ENCODE data around the gene ZKSCAN8. TPM values are rescaled to one million over a fixed set of nuclear protein-coding genes. Genes with fewer than 3 reads are reported as not detected.

Gene ZKSCAN8
- total and polyA plus RNA-seq, 2 experiments from 2014 or later, result 4.1 to 21.2 TPM

DNA sequence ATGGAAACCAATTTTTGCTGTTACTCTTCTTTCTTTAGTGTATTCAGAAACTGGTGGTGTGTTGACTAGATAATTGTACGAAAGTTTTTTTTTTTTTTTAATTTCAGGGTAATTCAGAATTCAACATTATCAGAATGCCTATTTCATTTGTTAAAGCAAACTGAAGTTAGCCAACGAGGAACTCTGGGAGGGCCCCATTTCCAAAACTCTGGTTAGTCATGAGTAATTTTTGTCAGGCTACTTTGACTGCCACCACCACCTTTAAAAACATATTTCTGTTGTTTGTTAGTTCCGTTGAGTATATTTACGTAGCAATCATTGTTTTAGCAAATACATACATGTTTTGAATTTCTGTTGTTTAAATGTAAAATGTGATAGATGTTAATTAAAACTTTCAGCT lies 763 bp downstream of the ZKSCAN8 start:
- WGBS (ENCODE audit: low lambda C conversion rate, missing lambda C conversion rate), result 12% methylated on average over 4 of the region's 4 CpGs
- Histone ChIP-seq H3K9me2 (replicated peaks; ENCODE audit: insufficient read depth) (no peaks in the 10 kb centered on the region), H3K79me2 (peaks cover 61% of the 10 kb centered on the region), H3K4me1 (ENCODE audit: insufficient read depth) (peaks cover 18% of the 10 kb centered on the region), H3K4me3 (peak overlapping the region; percentile 79), H4K20me1 (ENCODE audit: insufficient read depth, poor library complexity, severe bottlenecking) (peaks cover 5% of the 10 kb centered on the region), H3K27me3 (no peaks in the 10 kb centered on the region), H3K36me3 (replicated peaks; ENCODE audit: insufficient read depth, low read depth) (no peaks in the 10 kb centered on the region), H3K9me3 (ENCODE audit: low read depth) (no peaks in the 10 kb centered on the region), H3K4me2 (peak overlapping the region; percentile 90), H3K27ac (peak overlapping the region; percentile 86), H2AFZ (peak overlapping the region; percentile 98)
- TF ChIP-seq, protein P1, sequence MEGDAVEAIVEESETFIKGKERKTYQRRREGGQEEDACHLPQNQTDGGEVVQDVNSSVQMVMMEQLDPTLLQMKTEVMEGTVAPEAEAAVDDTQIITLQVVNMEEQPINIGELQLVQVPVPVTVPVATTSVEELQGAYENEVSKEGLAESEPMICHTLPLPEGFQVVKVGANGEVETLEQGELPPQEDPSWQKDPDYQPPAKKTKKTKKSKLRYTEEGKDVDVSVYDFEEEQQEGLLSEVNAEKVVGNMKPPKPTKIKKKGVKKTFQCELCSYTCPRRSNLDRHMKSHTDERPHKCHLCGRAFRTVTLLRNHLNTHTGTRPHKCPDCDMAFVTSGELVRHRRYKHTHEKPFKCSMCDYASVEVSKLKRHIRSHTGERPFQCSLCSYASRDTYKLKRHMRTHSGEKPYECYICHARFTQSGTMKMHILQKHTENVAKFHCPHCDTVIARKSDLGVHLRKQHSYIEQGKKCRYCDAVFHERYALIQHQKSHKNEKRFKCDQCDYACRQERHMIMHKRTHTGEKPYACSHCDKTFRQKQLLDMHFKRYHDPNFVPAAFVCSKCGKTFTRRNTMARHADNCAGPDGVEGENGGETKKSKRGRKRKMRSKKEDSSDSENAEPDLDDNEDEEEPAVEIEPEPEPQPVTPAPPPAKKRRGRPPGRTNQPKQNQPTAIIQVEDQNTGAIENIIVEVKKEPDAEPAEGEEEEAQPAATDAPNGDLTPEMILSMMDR (IDR thresholded peaks at IDR 0.05; ENCODE audit: poor library complexity), result no peak
- TF ChIP-seq EZH2phosphoT487 (IDR thresholded peaks at IDR 0.05; ENCODE audit: low read depth, severe bottlenecking, unreplicated experiment) (no peak), EZH2 (IDR thresholded peaks at IDR 0.05; ENCODE audit: borderline replicate concordance) (no peak)
- no peak for DNase-seq (ENCODE audit: low spot score)

DNA sequence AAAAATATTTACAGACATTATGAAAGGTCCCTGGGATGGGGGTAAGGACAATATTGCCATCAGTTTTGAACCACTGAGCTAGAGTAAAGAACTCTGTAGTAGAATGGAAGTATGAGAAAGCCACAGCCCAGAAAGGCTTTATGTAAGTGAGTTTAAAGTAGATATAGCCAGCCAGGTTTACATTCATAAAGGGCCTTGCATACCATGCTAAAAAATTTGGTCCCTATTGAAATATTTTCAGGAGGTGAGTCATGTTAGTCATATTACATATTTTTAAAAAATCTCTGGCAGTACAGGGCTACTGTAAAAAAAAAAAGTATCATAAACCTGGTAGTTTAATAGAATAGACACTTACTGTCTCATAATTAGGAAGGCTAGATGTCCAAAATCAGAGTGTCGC lies 3.5 kb downstream of the ZKSCAN8 start:
- no peaks in the 10 kb centered on the region for H3K36me3 ChIP-seq (replicated peaks; ENCODE audit: insufficient read depth, low read depth)
- no peaks in the 10 kb centered on the region for H3K9me3 ChIP-seq (ENCODE audit: low read depth)
- peaks cover 54% of the 10 kb centered on the region for H3K79me2 ChIP-seq
- H3K4me3 ChIP-seq, result no peak overlapping the region
- H3K9me2 ChIP-seq (replicated peaks; ENCODE audit: insufficient read depth), result no peaks in the 10 kb centered on the region
- no peak for DNase-seq (ENCODE audit: low spot score)
- peaks cover 5% of the 10 kb centered on the region for H4K20me1 ChIP-seq (ENCODE audit: insufficient read depth, poor library complexity, severe bottlenecking)
- no peak overlapping the region for H3K27ac ChIP-seq
- 96% methylated on average over 1 of the region's 1 CpG for WGBS (ENCODE audit: low lambda C conversion rate, missing lambda C conversion rate)
- no peak overlapping the region for H3K4me2 ChIP-seq
- H3K4me1 ChIP-seq (ENCODE audit: insufficient read depth), result peaks cover 10% of the 10 kb centered on the region
- no peaks in the 10 kb centered on the region for H3K27me3 ChIP-seq
- no peak overlapping the region for H2AFZ ChIP-seq
- TF ChIP-seq, protein P1 (IDR thresholded peaks at IDR 0.05; ENCODE audit: poor library complexity), result no peak
- TF ChIP-seq EZH2 (IDR thresholded peaks at IDR 0.05; ENCODE audit: borderline replicate concordance) (no peak), EZH2phosphoT487 (IDR thresholded peaks at IDR 0.05; ENCODE audit: low read depth, severe bottlenecking, unreplicated experiment) (no peak)

- no peak overlapping the region for H3K4me3 ChIP-seq
- H3K4me1 ChIP-seq (ENCODE audit: insufficient read depth), result no peaks in the 10 kb centered on the region
- H3K9me3 ChIP-seq (ENCODE audit: low read depth), result no peaks in the 10 kb centered on the region
- H4K20me1 ChIP-seq (ENCODE audit: insufficient read depth, poor library complexity, severe bottlenecking), result no peaks in the 10 kb centered on the region
- no peak overlapping the region for H3K27ac ChIP-seq
- peaks cover 28% of the 10 kb centered on the region for H3K36me3 ChIP-seq (replicated peaks; ENCODE audit: insufficient read depth, low read depth)
- DNase-seq (ENCODE audit: low spot score), result no peak
- H3K27me3 ChIP-seq, result no peaks in the 10 kb centered on the region
- H3K4me2 ChIP-seq, result no peak overlapping the region
- H3K9me2 ChIP-seq (replicated peaks; ENCODE audit: insufficient read depth), result no peaks in the 10 kb centered on the region
- 95% methylated on average over 2 of the region's 2 CpGs for WGBS (ENCODE audit: low lambda C conversion rate, missing lambda C conversion rate)
- H2AFZ ChIP-seq, result no peak overlapping the region
- TF ChIP-seq, protein P1 (IDR thresholded peaks at IDR 0.05; ENCODE audit: poor library complexity), result no peak
- TF ChIP-seq EZH2 (IDR thresholded peaks at IDR 0.05; ENCODE audit: borderline replicate concordance), result no peak
- no peak for TF ChIP-seq EZH2phosphoT487 (IDR thresholded peaks at IDR 0.05; ENCODE audit: low read depth, severe bottlenecking, unreplicated experiment)
- H3K79me2 ChIP-seq, result peaks cover 3% of the 10 kb centered on the region
These were observed 10.8 kb downstream of the ZKSCAN8 start for GRCh38 chr6:28152531-28152930.

DNA sequence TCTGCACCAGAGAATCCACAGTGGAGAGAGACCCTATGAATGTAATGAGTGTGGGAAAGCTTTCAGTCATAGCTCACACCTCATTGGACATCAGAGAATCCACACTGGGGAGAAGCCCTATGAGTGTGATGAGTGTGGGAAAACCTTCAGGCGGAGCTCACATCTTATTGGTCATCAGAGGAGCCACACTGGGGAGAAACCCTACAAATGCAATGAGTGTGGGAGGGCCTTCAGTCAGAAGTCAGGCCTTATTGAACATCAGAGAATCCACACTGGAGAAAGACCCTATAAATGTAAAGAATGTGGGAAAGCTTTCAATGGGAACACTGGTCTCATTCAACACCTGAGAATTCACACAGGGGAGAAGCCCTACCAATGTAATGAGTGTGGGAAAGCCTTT lies 11.9 kb downstream of the ZKSCAN8 start:
- no peak overlapping the region for H3K4me2 ChIP-seq
- no peak overlapping the region for H3K27ac ChIP-seq
- TF ChIP-seq, protein P1 (IDR thresholded peaks at IDR 0.05; ENCODE audit: poor library complexity), result no peak
- TF ChIP-seq EZH2 (IDR thresholded peaks at IDR 0.05; ENCODE audit: borderline replicate concordance) (no peak), EZH2phosphoT487 (IDR thresholded peaks at IDR 0.05; ENCODE audit: low read depth, severe bottlenecking, unreplicated experiment) (no peak)
- H3K27me3 ChIP-seq, result no peaks in the 10 kb centered on the region
- peaks cover 28% of the 10 kb centered on the region for H3K36me3 ChIP-seq (replicated peaks; ENCODE audit: insufficient read depth, low read depth)
- H3K79me2 ChIP-seq, result peaks cover 2% of the 10 kb centered on the region
- no peaks in the 10 kb centered on the region for H4K20me1 ChIP-seq (ENCODE audit: insufficient read depth, poor library complexity, severe bottlenecking)
- DNase-seq (ENCODE audit: low spot score), result no peak
- no peaks in the 10 kb centered on the region for H3K9me3 ChIP-seq (ENCODE audit: low read depth)
- no peak overlapping the region for H2AFZ ChIP-seq
- H3K9me2 ChIP-seq (replicated peaks; ENCODE audit: insufficient read depth), result no peaks in the 10 kb centered on the region
- 97% methylated on average over 1 of the region's 1 CpG for WGBS (ENCODE audit: low lambda C conversion rate, missing lambda C conversion rate)
- no peak overlapping the region for H3K4me3 ChIP-seq
- no peaks in the 10 kb centered on the region for H3K4me1 ChIP-seq (ENCODE audit: insufficient read depth)

Measured in hepatocyte (in vitro differentiated cells).